SW480 (cell line): ENCODE data around the gene ELAPOR2.
"Not testable (repeated sequence)": the region's sequence is repeated elsewhere in the genome, so short reads cannot be mapped to it uniquely, and the experiment has no call there.

Experiments used
- DNase-seq: peaks from one replicate; pipeline ENCODE4 v3.0.0-alpha.2; 2016; ENCODE audit warnings: low spot score

The ELAPOR2 gene, protein sequence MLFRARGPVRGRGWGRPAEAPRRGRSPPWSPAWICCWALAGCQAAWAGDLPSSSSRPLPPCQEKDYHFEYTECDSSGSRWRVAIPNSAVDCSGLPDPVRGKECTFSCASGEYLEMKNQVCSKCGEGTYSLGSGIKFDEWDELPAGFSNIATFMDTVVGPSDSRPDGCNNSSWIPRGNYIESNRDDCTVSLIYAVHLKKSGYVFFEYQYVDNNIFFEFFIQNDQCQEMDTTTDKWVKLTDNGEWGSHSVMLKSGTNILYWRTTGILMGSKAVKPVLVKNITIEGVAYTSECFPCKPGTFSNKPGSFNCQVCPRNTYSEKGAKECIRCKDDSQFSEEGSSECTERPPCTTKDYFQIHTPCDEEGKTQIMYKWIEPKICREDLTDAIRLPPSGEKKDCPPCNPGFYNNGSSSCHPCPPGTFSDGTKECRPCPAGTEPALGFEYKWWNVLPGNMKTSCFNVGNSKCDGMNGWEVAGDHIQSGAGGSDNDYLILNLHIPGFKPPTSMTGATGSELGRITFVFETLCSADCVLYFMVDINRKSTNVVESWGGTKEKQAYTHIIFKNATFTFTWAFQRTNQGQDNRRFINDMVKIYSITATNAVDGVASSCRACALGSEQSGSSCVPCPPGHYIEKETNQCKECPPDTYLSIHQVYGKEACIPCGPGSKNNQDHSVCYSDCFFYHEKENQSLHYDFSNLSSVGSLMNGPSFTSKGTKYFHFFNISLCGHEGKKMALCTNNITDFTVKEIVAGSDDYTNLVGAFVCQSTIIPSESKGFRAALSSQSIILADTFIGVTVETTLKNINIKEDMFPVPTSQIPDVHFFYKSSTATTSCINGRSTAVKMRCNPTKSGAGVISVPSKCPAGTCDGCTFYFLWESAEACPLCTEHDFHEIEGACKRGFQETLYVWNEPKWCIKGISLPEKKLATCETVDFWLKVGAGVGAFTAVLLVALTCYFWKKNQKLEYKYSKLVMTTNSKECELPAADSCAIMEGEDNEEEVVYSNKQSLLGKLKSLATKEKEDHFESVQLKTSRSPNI

DNA sequence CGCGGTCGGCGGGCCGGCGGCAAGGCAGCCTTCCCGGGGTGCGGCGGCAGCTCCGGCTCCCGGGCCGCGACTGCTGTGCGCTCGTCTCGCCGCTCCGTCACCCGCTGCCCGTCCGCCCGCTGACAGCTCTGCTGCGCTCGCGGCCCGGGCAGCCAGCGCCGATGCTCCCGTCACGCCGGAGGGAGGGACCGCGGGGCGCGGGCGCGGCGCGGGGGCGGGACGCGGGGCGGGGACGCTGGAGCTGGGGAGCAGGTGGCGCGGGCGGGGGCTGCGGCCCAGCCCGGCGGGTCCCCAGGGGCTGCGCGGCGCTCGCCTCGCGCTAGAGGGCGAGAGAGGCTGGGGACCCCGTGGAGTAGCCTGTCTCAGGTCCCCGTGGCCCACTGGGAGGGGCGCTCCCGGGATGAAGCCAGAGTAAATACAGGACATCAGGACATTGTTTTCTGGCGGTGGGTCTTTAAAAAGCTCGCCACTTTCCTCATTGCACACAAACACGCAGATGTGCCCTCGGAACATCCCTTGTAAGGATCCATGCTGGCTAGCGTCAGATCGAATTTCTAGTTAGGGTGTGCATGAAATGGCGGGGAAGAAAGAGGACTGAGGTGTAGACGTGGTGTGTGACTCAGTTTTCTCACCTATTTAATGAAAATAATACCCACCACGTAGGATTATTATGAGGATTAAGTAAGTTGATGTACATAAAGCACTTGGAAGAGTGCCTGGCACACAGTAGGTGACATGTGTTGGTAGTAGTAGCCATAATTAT, at the start of gene ELAPOR2:
TSS of gene ELAPOR2 (minus strand) at position 130 of the 763 bp plus-strand sequence. CDS start 141 bp downstream, outside the sequence.
- peak; percentile 95 for DNase-seq

DNA sequence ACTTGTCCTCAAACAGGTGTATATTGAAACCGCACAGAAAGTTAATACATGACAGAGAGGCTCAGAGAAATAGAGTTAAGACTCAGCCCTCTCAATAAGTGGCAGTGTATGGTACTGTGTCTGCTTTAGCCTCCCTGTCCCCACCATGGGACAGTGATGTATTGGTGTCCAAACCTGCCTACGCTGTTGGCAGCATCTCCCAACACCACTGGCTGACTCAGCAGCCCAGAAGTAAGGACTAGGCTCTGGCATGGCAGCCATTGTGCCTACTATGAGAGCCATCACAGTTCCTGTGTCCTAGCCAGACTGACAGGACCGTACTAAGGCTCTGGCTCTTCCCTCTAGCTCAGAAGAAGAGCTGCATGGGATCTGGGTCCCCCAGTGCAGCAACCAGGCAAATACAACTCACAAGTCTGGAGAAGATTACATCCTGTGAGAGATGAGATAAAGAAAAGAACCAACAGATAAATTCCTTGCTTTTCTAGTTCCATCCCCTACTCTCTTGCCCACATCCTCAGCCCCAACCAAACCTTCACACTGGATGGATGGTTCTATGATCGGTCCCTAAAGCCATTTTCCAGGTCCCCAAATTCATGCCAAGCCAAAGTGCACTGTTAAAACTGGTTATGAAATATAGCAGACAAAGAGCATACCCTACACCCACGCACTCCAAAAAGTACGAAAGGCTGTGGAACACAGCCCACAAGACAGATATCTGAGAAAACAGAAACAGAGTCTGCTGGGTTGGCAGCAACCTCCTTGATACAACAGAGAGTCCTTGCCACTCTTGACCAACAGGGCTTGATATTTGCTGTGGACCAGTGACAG, 48.7 kb upstream of the ELAPOR2 start:
- no peak for DNase-seq

DNA sequence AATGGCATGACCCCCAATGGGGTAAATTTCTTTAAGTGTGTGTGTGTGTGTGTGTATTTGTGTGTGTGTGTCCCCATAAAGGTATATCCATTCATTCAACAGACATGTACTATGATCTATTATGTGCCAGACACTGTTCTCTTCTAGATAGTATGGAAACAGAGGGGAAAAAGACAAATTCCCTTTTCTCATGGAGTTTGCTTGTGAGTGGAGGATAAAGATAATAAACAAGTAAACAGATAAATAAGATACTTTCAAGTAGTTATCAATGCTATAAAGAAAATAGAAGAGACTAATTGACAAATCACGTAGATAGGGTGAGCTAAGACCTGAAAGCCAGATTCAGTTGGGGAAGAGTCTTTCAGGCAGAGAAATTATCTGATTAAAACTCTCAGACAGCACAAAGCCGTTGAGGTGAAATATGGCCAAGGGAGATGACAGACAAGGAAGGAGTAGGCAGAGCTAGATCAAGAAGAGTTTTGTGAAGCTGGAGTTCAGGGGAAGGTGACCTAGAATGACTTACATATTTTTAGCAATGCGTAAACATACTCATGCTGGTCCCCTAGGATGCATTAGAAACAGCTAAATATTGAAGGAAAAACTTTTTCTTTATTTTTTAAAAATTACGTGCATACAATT, 47.6 kb upstream of the ELAPOR2 start:
- no peak for DNase-seq

- no peak for DNase-seq
Observed at GRCh38 chr7:87105401-87105800, 45.9 kb upstream of the ELAPOR2 start.

- DNase-seq = no peak
Observed at GRCh38 chr7:87100326-87100725, 40.9 kb upstream of the ELAPOR2 start.

DNA sequence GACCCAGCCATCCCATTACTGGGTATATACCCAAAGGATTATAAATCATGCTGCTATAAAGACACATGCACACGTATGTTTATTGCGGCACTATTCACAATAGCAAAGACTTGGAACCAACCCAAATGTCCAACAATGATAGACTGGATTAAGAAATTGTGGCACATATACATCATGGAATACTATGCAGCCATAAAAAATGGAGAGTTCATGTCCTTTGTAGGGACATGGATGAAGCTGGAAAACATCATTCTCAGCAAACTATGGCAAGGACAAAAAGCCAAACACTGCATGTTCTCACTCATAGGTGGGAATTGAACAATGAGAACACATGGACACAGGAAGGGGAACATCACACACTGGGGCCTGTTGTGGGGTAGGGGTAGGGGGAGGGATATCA, 37.9 kb upstream of the ELAPOR2 start:
- DNase-seq = not testable (repeated sequence)

GRCh38 chr7:87094322-87094721, 34.9 kb upstream of the ELAPOR2 start:
- no peak for DNase-seq

- DNase-seq = no peak
Observed at GRCh38 chr7:87092568-87093091, 33.2 kb upstream of the ELAPOR2 start.

GRCh38 chr7:87091487-87092066, 32.1 kb upstream of the ELAPOR2 start:
- DNase-seq = no peak

- no peak for DNase-seq
Observed at GRCh38 chr7:87083865-87084519, 24.5 kb upstream of the ELAPOR2 start.

GRCh38 chr7:87082675-87083074, 23.2 kb upstream of the ELAPOR2 start:
- no peak for DNase-seq

DNA sequence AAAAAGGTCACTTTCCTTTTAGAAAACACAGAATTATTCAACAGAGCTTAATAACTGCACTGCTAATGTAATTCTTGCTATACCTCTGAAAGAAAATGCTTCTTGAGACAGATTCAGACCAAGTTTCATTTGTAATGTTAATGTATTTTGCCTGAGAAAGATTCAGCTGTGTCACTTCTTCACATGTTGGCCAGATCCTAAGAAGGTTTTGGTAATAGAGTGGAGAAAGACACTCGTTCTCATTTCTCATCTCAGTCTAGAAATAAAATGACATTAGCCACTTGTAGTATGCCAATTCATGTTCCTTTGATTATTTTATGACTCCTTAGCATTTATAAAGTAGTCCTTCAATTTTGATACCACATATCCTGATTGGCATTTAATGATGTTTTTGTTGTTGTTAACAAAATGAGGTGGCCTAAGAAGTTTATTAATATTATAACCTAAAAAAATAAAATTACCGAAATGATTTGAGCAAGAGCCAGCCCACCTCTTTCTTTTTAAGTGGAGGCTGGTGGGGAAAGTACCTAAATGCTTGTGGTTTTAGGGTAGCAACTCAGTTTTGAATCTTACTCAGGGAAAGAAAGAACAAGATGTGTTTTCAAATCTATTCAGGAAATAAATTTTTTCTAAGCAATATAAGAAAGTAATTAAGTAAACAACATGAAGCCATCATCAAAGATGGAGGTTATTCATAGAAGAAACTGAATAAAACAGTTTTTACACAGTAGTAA, 16.4 kb upstream of the ELAPOR2 start:
- DNase-seq = no peak

GRCh38 chr7:87067788-87068187, 8.3 kb upstream of the ELAPOR2 start:
- no peak for DNase-seq

- DNase-seq = peak; percentile 14
Observed at GRCh38 chr7:87060288-87060537, 759 bp upstream of the ELAPOR2 start.

DNA sequence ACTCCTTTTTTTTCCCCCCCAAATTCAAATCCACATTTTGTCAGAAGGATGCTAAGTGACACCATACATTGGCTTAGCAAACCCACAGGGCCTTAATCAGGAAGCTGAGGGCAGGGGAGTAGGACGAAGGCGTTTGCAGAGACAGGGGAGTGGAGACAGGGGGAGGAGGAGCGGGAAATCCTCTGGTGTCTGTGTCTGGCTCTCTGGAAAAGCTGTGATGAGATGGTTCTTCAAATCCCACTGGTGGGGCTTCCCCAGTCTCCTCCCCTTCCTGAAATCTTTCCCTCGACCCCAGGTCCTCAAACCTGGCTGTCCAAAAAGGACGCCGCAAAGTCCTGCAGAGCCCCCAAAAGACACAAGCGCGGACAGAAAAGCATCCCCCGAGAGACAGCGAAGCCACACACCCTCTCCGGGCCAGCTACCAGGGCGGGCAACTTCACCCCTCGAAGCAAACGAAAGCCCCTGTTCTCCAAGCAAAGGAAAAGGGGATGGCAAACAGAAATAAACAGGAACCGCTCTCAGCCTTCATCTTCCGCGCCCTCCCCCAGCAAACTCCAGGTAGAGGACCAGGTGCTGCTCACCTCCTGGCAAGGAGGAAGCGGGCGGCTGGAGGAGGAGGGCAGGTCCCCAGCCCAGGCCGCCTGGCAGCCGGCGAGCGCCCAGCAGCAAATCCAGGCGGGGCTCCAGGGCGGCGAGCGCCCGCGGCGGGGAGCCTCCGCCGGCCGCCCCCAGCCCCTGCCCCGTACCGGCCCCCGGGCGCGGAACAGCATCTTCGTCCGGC, 520 bp downstream of the ELAPOR2 start:
- peak; percentile 58 for DNase-seq

GRCh38 chr7:87057210-87057609, 2.2 kb downstream of the ELAPOR2 start:
- no peak for DNase-seq

DNA sequence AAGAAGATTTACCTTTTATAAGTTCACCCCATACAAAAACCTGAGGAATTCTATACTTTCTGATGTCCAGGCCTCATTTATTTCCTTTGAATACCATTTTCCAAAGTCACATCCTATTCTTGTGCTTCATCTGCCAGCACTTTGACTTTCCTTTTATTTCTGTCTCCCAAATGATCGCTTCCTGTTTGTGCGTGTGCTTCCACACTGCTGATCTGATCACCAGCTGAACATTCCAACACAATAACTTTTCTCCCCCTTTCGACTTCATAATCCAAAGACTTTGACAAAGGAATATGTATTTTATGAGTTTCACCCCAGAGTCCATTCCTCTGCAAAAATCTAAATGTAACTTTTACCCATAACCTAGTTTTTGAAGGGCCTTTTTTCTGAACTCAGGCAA, 3.1 kb downstream of the ELAPOR2 start:
- no peak for DNase-seq

- DNase-seq = no peak
Observed at GRCh38 chr7:87048839-87049238, 10.6 kb downstream of the ELAPOR2 start.
